Activated CD8-positive, alpha-beta T cell treated with anti-CD3 and anti-CD28 coated beads, Interleukin-2, amount 10 ng/mL, durations not matched to agents 7 days and 5 days (primary cell): Measurements from ENCODE around the gene PRC1. TPM values are rescaled to one million over a fixed set of nuclear protein-coding genes. Genes with fewer than 3 reads are reported as not detected.

Experiments
- ATAC-seq: fragments of 150-1000 bp; cut with Tn5 transposase; one replicate; pipeline ENCODE4 v1.10.0; 2021; ENCODE audit warnings: moderate library complexity
- CTCF ChIA-PET: fragments of 350-600 bp; sonication (Branson Sonifier 250); formaldehyde crosslinking; loops from one replicate; lab custom pipeline; 2021; ENCODE audit warnings: antibody characterized with exemption; lab: Charles Lee
- POLR2A ChIA-PET: fragments of 350-600 bp; sonication (Branson Sonifier 250); formaldehyde crosslinking; loops from one replicate; lab custom pipeline; 2021; ENCODE audit warnings: antibody characterized with exemption; lab: Charles Lee
- DNase-seq: peaks from one replicate; pipeline ENCODE4 v3.0.0-alpha.2; 2020
- H3K27ac Mint-ChIP-seq: one replicate; pipeline ENCODE4 v1.8.0; 2021; ENCODE audit warnings: mild to moderate bottlenecking, mixed read lengths
- H3K27me3 Mint-ChIP-seq: one replicate; pipeline ENCODE4 v1.8.0; 2021; ENCODE audit warnings: low read depth, mixed read lengths
- H3K36me3 Mint-ChIP-seq: one replicate; pipeline ENCODE4 v1.8.0; 2021; ENCODE audit warnings: low read depth, mixed read lengths
- H3K4me1 Mint-ChIP-seq: one replicate; pipeline ENCODE4 v1.8.0; 2021; ENCODE audit warnings: low read depth, mixed read lengths
- H3K4me3 Mint-ChIP-seq: one replicate; pipeline ENCODE4 v1.8.0; 2021; ENCODE audit warnings: mild to moderate bottlenecking, mixed read lengths
- H3K9me3 Mint-ChIP-seq: one replicate; pipeline ENCODE4 v1.8.0; 2022; ENCODE audit warnings: mixed read lengths; ENCODE audit not compliant: insufficient read depth
- total RNA-seq, 2 experiments: library from RNA; stranded (reverse); gene quantifications; one replicate each; pipeline ENCODE4 v1.2.3, GENCODE V29; 2021

The PRC1 gene, protein sequence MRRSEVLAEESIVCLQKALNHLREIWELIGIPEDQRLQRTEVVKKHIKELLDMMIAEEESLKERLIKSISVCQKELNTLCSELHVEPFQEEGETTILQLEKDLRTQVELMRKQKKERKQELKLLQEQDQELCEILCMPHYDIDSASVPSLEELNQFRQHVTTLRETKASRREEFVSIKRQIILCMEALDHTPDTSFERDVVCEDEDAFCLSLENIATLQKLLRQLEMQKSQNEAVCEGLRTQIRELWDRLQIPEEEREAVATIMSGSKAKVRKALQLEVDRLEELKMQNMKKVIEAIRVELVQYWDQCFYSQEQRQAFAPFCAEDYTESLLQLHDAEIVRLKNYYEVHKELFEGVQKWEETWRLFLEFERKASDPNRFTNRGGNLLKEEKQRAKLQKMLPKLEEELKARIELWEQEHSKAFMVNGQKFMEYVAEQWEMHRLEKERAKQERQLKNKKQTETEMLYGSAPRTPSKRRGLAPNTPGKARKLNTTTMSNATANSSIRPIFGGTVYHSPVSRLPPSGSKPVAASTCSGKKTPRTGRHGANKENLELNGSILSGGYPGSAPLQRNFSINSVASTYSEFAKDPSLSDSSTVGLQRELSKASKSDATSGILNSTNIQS
- 100 to 1,000 TPM; 180 to 189 TPM for total RNA-seq

GRCh38 chr15:90994417-90995311 is at the start of gene PRC1:
TSS of gene PRC1 (minus strand) at chr15:90994535. CDS start at chr15:90994417, 118 bp downstream.
- DNase-seq (peak; percentile 99), ATAC-seq (peak; percentile 98)
- Mint-ChIP-seq H3K36me3 (peaks cover 51% of the 10 kb centered on the region), H3K9me3 (no peaks in the 10 kb centered on the region), H3K27me3 (no peaks in the 10 kb centered on the region), H3K27ac (peak within 1 kb of the TSS; percentile 100), H3K4me3 (peak within 1 kb of the TSS; percentile 100), H3K4me1 (peaks cover 38% of the 10 kb centered on the region)
- CTCF ChIA-PET: interaction anchor here (1.5 to 2.2 kb wide), 2 partner anchors 60 to 63 kb away, joined by 3 to 7 read pairs; partner anchors contain the start of gene UNC45A
- POLR2A ChIA-PET: interaction anchor here (0.6 to 1.2 kb wide), 6 partner anchors 11 to 149 kb away, joined by 4 to 6 read pairs (median 4); partner anchors contain the start of gene RCCD1

DNA sequence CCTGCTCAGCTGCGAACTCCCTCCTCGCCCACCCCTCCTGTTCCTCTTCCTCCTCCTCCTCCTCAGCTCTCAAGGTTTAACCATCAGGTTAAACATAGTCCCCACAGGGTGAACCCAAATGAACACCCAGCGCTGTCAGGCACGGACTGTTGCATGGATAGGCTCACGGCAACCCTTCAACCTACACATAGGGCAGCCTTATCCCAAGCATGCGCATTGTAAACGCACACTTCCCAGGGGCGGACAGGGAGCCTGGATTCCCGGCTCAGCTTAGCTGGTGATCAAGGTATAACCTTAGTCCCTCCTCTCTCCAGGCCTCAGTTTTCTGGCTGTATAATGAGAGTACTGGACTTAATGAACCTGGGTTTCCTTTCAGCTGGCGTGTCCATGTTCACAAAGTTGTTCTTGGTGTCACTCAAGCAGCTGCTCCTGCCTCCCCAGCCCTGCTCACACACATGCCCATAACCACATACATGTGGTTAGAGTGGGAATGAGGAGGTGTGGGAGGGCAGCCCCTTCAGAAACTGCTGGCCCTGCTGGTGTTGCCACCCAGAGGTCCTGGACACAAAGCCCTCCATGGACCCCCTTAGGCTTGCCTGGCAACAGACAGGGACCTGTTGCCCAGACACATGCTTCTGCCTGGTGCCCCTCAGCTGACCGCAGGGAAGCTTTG is 49.0 kb upstream of the PRC1 start:
- Mint-ChIP-seq H3K4me1 (peaks cover 16% of the 10 kb centered on the region), H3K27me3 (no peaks in the 10 kb centered on the region), H3K36me3 (no peaks in the 10 kb centered on the region), H3K4me3 (no peak overlapping the region), H3K27ac (no peak overlapping the region), H3K9me3 (no peaks in the 10 kb centered on the region)
- ChIA-PET CTCF (interaction anchor here (0.9 kb wide), 1 partner anchor 10 kb away, joined by 3 read pairs; no protein-coding TSS in a partner anchor), POLR2A (no interaction called here)
- DNase-seq: no peak
- no peak for ATAC-seq

- no peak overlapping the region for H3K27ac Mint-ChIP-seq
- no peaks in the 10 kb centered on the region for H3K9me3 Mint-ChIP-seq
- POLR2A ChIA-PET: interaction anchor here (0.6 kb wide), 1 partner anchor 28 kb away, joined by 4 read pairs; no protein-coding TSS in a partner anchor
- H3K4me3 Mint-ChIP-seq: no peak overlapping the region
- no peaks in the 10 kb centered on the region for H3K36me3 Mint-ChIP-seq
- DNase-seq: no peak
- CTCF ChIA-PET: interaction anchor here (1.2 kb wide), 1 partner anchor 15 kb away, joined by 5 read pairs; no protein-coding TSS in a partner anchor
- H3K27me3 Mint-ChIP-seq: peaks cover 4% of the 10 kb centered on the region
- no peak for ATAC-seq
- H3K4me1 Mint-ChIP-seq: peaks cover 3% of the 10 kb centered on the region
These were observed 46.5 kb upstream of the PRC1 start for GRCh38 chr15:91040856-91041255.

DNA sequence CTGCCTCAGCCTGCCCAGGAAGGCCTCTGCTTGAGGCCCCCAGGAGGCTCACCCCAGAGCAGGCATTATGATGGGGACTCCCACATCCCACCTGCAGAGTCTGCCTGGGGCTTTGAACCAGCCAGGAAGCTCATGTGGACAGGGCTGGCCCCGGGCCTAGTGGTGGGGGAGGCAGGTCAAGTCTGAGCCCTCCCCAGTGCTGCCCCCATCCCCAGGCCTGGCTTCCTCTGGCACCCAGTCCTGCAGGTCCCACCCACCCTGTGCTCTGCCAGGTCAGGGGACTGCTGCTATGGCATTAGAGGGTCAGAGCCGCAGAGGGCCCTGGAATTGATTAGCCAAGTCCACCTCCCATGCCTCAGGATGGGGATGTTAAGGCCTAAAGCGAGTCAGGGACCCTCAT is 45.7 kb upstream of the PRC1 start:
- Mint-ChIP-seq H3K4me3 (no peak overlapping the region), H3K9me3 (no peaks in the 10 kb centered on the region), H3K4me1 (peaks cover under 1% of the 10 kb centered on the region), H3K36me3 (no peaks in the 10 kb centered on the region), H3K27ac (no peak overlapping the region), H3K27me3 (peaks cover 5% of the 10 kb centered on the region)
- DNase-seq (no peak), ATAC-seq (no peak)
- CTCF ChIA-PET: interaction anchor here (1.2 kb wide), 1 partner anchor 16 kb away, joined by 5 read pairs; no protein-coding TSS in a partner anchor
- POLR2A ChIA-PET: no interaction called here

GRCh38 chr15:91032919-91033803 is 38.8 kb upstream of the PRC1 start:
- no peak overlapping the region for H3K27ac Mint-ChIP-seq
- H3K27me3 Mint-ChIP-seq: peaks cover 12% of the 10 kb centered on the region
- peaks cover 4% of the 10 kb centered on the region for H3K4me1 Mint-ChIP-seq
- H3K36me3 Mint-ChIP-seq: no peaks in the 10 kb centered on the region
- CTCF ChIA-PET: interaction anchor here (0.7 to 3.5 kb wide), 21 partner anchors 10 to 238 kb away, joined by 3 to 37 read pairs (median 5); partner anchors contain the start of genes RCCD1, UNC45A and VPS33B
- ATAC-seq (peak; percentile 87), DNase-seq (peak; percentile 75)
- no peaks in the 10 kb centered on the region for H3K9me3 Mint-ChIP-seq
- POLR2A ChIA-PET: interaction anchor here (1.2 to 1.4 kb wide), 2 partner anchors 39 to 54 kb away, joined by 3 to 4 read pairs; partner anchors contain the start of gene PRC1
- H3K4me3 Mint-ChIP-seq: no peak overlapping the region

DNA sequence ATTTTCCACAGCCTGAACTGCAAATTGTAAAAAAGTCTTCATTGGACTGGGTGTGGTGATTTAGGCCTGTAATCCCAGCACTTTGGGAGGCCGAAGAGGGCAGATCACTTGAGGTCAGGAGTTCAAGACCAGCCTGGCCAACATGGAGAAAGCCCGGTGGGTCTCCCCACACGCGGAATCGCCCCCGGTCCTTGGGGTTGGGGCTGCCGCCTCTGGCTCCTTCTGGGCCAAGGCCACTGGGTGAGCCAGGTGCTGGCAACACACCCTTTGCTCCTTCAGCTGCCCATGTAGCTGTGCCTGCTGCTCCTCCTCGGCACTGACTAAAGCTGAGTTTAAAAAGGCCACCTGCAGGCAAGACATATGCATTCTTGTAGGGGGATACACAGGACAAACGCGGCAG is 37.5 kb upstream of the PRC1 start:
- no peak for DNase-seq
- no peak overlapping the region for H3K4me3 Mint-ChIP-seq
- ChIA-PET POLR2A (no interaction called here), CTCF (interaction anchor here (0.7 to 3.5 kb wide), 3 partner anchors 17 to 75 kb away, joined by 5 to 20 read pairs (median 12); no protein-coding TSS in a partner anchor)
- no peaks in the 10 kb centered on the region for H3K9me3 Mint-ChIP-seq
- H3K36me3 Mint-ChIP-seq: no peaks in the 10 kb centered on the region
- H3K27ac Mint-ChIP-seq: no peak overlapping the region
- H3K27me3 Mint-ChIP-seq: peaks cover 8% of the 10 kb centered on the region
- ATAC-seq: no peak
- H3K4me1 Mint-ChIP-seq: peaks cover 4% of the 10 kb centered on the region

- POLR2A ChIA-PET: no interaction called here
- Mint-ChIP-seq H3K27me3 (no peaks in the 10 kb centered on the region), H3K36me3 (no peaks in the 10 kb centered on the region), H3K9me3 (no peaks in the 10 kb centered on the region), H3K4me3 (no peak overlapping the region), H3K4me1 (peaks cover 12% of the 10 kb centered on the region), H3K27ac (no peak overlapping the region)
- DNase-seq: no peak
- CTCF ChIA-PET: interaction anchor here (1.0 kb wide), 1 partner anchor 93 kb away, joined by 3 read pairs; the partner anchor contains the start of gene UNC45A
- no peak for ATAC-seq
These were observed 33.3 kb upstream of the PRC1 start for GRCh38 chr15:91027677-91028076.

- peaks cover 3% of the 10 kb centered on the region for H3K36me3 Mint-ChIP-seq
- DNase-seq: no peak
- H3K4me1 Mint-ChIP-seq: peaks cover 34% of the 10 kb centered on the region
- ChIA-PET CTCF (interaction anchor here (1.9 to 4.9 kb wide), 2 partner anchors 10 to 44 kb away, joined by 5 to 37 read pairs; no protein-coding TSS in a partner anchor), POLR2A (interaction anchor here (0.7 kb wide), 1 partner anchor 219 kb away, joined by 5 read pairs; no protein-coding TSS in a partner anchor)
- H3K27ac Mint-ChIP-seq: no peak overlapping the region
- no peak overlapping the region for H3K4me3 Mint-ChIP-seq
- H3K9me3 Mint-ChIP-seq: no peaks in the 10 kb centered on the region
- no peak for ATAC-seq
- H3K27me3 Mint-ChIP-seq: no peaks in the 10 kb centered on the region
These were observed 29.4 kb upstream of the PRC1 start for GRCh38 chr15:91023720-91024119.

- no peaks in the 10 kb centered on the region for H3K27me3 Mint-ChIP-seq
- CTCF ChIA-PET: interaction anchor here (1.4 to 4.9 kb wide), 8 partner anchors 11 to 249 kb away, joined by 3 to 37 read pairs (median 5); partner anchors contain the start of gene SV2B
- peak overlapping the region; percentile 90 for H3K4me3 Mint-ChIP-seq
- ATAC-seq (no peak), DNase-seq (no peak)
- POLR2A ChIA-PET: interaction anchor here (2.2 kb wide), 1 partner anchor 68 kb away, joined by 7 read pairs; the partner anchor contains the start of gene RCCD1
- H3K9me3 Mint-ChIP-seq: no peaks in the 10 kb centered on the region
- H3K4me1 Mint-ChIP-seq: peaks cover 42% of the 10 kb centered on the region
- H3K36me3 Mint-ChIP-seq: peaks cover 8% of the 10 kb centered on the region
- H3K27ac Mint-ChIP-seq: peak overlapping the region; percentile 27
These were observed 28.4 kb upstream of the PRC1 start for GRCh38 chr15:91022832-91023129.
